ENCODE measurements around the gene ATP6V1B1. TPM values are rescaled to one million over a fixed set of nuclear protein-coding genes. Genes with fewer than 3 reads are reported as not detected.

Gene ATP6V1B1
- total RNA-seq, 1 experiment from 2014 or later: not detected

GRCh38 chr2:70942396-70943204 is 6.9 kb downstream of the ATP6V1B1 start:
- BruUV-seq (replicated peaks): no TSS peak
- Histone ChIP-seq H3K79me2 (ENCODE audit: low read length) (no peaks in the 10 kb centered on the region), H3K27me3 (ENCODE audit: low read length) (no peaks in the 10 kb centered on the region), H3K4me3 (ENCODE audit: low read length) (no peak overlapping the region), H2AFZ (ENCODE audit: low read length) (no peak overlapping the region), H3K27ac (ENCODE audit: low read length) (no peak overlapping the region), H3K9me3 (ENCODE audit: low read length) (no peaks in the 10 kb centered on the region), H3K9me2 (replicated peaks; ENCODE audit: low read length) (no peaks in the 10 kb centered on the region), H4K20me1 (ENCODE audit: low read length) (no peaks in the 10 kb centered on the region), H3K36me3 (ENCODE audit: low read depth, low read length) (no peaks in the 10 kb centered on the region), H3K4me1 (ENCODE audit: insufficient read depth, low read length) (peaks cover 17% of the 10 kb centered on the region), H3K4me2 (ENCODE audit: low read length) (no peak overlapping the region), H3K9ac (ENCODE audit: low read length) (no peak overlapping the region), H3F3A (ENCODE audit: low read length, unreplicated experiment) (no peaks in the 10 kb centered on the region)
- ATAC-seq (no peak), DNase-seq (no peak)
- CTCF ChIA-PET: no interaction called here
- POLR2A ChIA-PET (ENCODE audit: unreplicated experiment): no interaction called here
- intact Hi-C loops (cut with micrococcal nuclease): loop anchor here (10.0 kb wide), 1 partner anchor 288 kb away; no protein-coding TSS in a partner anchor
- TF ChIP-seq EZH2phosphoT487 (IDR thresholded peaks at IDR 0.05; ENCODE audit: borderline replicate concordance, low read length) (no peak), EZH2 (IDR thresholded peaks at IDR 0.05; ENCODE audit: low read length, unreplicated experiment) (no peak), CTCF (conservative IDR thresholded peaks at IDR 0.05; ENCODE audit: low read depth, low read length) (no peak)

- Histone ChIP-seq H3K27ac (ENCODE audit: low read length) (no peak overlapping the region), H3K9me3 (ENCODE audit: low read length) (no peaks in the 10 kb centered on the region), H3K9me2 (replicated peaks; ENCODE audit: low read length) (no peaks in the 10 kb centered on the region), H3F3A (ENCODE audit: low read length, unreplicated experiment) (no peaks in the 10 kb centered on the region), H2AFZ (ENCODE audit: low read length) (no peak overlapping the region), H3K9ac (ENCODE audit: low read length) (no peak overlapping the region), H3K36me3 (ENCODE audit: low read depth, low read length) (no peaks in the 10 kb centered on the region), H3K4me1 (ENCODE audit: insufficient read depth, low read length) (peaks cover 24% of the 10 kb centered on the region), H3K27me3 (ENCODE audit: low read length) (no peaks in the 10 kb centered on the region), H3K79me2 (ENCODE audit: low read length) (no peaks in the 10 kb centered on the region), H3K4me2 (ENCODE audit: low read length) (no peak overlapping the region), H4K20me1 (ENCODE audit: low read length) (no peaks in the 10 kb centered on the region), H3K4me3 (ENCODE audit: low read length) (no peak overlapping the region)
- ChIA-PET POLR2A (ENCODE audit: unreplicated experiment) (no interaction called here), CTCF (no interaction called here)
- TF ChIP-seq EZH2phosphoT487 (IDR thresholded peaks at IDR 0.05; ENCODE audit: borderline replicate concordance, low read length): no peak
- no peak for TF ChIP-seq EZH2 (IDR thresholded peaks at IDR 0.05; ENCODE audit: low read length, unreplicated experiment)
- TF ChIP-seq CTCF (conservative IDR thresholded peaks at IDR 0.05; ENCODE audit: low read depth, low read length): no peak
- ATAC-seq (no peak), DNase-seq (no peak)
- no TSS peak for BruUV-seq (replicated peaks)
- intact Hi-C loops (cut with micrococcal nuclease): loop anchor here (10.0 kb wide), 1 partner anchor 289 kb away; no protein-coding TSS in a partner anchor
These were observed 7.6 kb downstream of the ATP6V1B1 start for GRCh38 chr2:70943205-70943871.

Measured in PC-3 (cell line).